IPS-NIHi7 (cell line): ENCODE results near the gene MYO7A.

ENCODE experiments used
- DNase-seq: peaks from one replicate; pipeline ENCODE4 v3.0.0; 2012; ENCODE audit warnings: mixed read lengths; ENCODE audit errors: extremely low spot score

MYO7A gene

DNA sequence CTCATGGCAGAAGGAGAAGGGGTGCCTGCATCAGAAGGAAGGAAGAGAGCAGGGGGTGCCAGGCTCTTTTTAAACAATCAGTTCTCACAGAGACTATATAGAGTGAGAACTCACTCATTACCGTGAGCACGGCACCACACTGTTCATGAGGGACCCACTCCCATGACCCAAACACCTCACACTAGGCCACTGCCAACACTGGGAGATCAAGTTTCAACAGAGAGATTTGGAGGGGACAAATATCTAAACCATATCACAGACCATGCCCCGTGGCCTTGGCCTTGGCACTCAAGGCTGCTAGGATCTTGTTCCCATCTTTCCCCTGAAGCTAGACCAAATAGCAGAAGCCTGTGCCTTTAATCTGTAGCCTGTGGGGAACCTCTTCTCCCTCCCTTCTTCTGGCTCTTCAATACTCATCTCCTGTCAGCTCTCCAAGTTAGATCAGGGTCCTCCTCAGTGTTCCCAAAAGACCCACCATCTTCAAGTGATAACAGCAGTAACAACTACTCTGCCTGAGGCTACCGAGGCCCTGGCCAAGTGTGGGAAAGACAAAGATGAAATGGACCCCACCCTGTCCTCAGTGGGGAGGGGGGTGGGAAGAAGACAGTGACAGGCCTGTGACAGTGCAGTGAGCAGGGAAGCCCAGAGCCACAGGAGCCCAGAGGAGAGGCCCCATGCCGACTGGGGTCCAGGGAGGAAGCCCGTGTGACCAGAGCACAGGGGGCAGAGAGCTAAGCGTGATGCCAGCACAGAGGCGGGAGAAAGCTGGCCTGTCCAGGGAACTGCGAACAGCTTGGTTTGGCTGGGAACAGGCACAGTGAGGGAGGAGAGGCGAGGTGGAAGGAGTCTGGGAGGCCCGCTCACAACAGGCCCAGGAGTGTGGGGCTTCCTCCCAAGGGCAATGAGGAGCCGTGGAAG is 72.6 kb downstream of the MYO7A start:
- DNase-seq, result no peak

DNA sequence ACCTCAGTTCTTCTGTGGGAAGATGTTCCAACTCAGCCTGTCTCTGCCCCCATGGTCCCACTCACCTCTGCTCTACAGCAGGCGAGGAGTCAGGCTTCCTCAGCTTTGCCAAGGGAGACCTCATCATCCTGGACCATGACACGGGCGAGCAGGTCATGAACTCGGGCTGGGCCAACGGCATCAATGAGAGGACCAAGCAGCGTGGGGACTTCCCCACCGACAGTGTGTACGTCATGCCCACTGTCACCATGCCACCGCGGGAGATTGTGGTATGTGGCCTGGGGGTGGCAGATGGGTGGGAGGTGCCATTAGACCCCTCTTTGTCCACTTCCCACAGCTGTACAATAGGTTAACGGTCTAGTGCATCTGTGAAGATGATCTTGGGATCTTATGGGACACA is 73.3 kb downstream of the MYO7A start:
- DNase-seq, result no peak

DNA sequence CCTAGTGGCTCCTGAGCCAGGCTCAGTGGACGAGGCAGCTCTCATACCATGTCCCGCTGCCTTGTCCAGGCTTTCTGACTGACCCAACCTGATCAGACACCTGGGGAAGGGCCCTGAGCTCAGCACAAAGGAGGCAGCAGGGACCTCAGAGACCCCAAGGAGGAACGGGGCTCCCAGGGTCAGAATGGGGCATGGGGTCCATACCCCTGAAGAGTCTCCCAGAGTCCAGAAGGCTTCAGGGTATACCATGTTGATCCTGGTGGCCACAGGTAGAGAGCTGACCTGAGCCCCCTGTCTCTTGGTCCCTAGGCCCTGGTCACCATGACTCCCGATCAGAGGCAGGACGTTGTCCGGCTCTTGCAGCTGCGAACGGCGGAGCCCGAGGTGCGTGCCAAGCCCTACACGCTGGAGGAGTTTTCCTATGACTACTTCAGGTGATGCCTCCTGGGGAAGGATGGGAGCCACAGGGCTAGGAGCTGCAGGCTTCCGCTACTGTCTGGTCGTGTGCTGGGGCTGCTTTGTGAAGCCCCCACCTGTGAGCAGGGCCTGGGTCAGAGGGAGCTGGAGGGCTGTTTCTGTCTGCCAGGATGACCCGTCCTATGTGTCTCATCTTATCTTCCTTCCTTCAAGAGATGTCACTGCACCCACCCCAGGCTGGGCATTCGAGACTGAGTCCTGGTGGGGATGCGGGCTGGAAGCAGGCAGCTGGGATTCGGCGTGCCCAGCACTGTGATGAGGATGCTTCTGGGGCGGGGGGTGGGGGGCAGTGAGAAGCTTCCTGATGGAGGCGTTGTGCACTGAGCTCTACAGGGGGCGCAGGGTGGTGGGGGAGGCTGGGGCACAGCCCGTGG is 74.2 kb downstream of the MYO7A start:
- no peak for DNase-seq

DNA sequence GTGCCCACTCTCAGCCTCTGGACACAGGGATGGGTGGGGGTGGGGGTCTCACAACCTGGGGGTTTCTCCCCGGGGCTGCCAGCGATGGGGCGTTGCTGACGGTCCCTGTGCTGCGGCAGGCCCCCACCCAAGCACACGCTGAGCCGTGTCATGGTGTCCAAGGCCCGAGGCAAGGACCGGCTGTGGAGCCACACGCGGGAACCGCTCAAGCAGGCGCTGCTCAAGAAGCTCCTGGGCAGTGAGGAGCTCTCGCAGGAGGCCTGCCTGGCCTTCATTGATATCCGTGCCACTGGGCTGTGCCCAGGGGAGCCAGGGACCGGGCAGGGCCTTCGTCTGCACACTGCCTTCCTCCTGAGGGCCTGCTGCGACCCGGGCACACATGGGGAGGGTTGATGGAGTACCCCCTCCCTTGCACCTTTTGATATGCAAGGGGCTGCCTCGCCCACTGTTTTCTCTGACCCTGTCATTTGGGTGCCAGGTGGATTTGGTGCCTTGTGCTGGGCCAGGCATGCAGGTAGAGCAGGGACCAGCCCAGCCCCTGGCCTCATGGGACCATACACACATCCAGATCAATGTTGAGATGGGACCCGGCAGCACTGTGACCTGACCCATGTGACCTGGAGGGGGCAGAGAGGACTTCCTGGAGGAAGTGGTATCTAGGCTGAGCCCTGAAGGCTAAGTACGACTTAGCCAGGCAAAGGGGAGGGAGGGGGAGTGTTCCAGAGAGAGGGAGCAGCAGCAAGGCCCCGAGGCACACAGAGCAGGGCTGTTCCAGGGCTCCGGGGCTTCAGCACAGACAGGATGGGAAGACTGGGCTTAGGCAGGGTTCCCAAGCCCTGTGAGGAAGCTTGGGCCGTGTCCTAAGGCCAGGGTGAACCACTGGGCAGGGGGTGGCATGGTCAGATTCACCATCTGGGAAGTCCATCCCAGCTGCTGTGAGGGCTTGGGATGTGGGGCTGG is 75.2 kb downstream of the MYO7A start:
- no peak for DNase-seq

DNA sequence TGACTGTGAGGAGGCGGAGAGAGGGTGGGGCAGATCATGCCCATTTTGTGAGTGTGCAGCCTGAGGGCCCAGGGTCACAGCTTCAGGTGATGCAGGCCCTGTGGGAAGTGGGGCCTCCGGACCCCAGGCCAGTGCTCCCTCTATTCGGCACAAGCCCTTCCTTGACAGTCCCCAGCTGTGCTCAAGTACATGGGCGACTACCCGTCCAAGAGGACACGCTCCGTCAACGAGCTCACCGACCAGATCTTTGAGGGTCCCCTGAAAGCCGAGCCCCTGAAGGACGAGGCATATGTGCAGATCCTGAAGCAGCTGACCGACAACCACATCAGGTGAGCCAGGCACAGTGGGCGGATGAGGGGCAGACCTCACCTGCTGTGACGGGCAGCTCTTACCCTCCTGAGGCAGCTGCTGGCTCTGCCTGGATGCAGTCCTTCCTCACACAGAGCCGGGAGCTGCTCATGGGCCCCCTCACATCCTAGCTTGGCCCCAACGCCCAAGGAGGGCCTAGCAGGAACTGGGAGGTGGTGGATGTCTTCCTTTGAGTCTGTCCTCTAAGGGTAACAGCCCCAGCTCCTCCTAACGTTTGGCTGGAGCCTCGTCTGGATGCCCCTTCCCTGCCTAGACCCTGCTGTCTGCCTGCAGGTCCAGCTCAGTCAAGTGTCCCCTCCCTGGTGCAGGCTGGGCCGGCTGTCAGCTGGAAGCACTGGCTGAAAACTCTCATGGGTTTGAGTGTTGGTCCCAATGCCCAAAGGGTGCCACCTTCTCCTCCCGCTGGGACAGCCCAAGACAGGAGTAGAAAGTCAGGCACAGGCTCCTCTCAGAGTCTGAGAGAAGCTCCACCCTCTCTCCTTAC is 76.1 kb downstream of the MYO7A start:
- no peak for DNase-seq

DNA sequence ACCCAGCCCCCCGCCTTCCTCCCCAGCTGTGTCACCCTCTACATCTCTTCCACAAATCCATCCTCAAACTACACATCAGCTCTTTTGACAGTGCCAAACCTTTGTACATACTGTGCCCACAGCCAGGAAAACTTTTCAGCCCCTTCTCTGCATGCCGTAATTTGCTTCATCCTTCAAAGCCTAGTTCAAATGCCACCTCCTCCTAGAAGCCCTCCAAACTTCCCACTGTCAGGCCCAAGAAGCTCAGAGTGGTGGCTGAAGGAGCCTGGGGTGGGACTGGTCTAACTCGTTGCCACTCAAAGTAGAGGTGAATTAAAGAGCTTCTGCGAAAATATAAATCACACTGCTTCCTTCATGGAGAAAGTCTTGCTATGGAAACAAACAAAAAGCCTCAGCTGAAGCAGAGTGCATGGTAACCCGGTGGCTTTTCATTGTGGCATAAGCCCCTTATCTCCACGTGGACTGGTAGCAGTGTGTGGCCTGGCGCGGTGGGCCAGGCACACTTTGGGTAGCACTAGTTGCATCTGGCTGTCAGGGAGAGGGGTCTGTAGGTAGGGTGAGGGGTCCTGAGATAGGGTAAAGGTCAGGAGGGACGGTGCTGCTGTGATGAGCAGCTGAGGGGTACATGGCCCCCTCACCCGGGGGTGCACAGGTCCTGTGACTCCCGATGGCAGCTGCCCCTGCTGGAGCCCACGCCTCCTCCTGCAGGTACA is 76.9 kb downstream of the MYO7A start:
- no peak for DNase-seq

DNA sequence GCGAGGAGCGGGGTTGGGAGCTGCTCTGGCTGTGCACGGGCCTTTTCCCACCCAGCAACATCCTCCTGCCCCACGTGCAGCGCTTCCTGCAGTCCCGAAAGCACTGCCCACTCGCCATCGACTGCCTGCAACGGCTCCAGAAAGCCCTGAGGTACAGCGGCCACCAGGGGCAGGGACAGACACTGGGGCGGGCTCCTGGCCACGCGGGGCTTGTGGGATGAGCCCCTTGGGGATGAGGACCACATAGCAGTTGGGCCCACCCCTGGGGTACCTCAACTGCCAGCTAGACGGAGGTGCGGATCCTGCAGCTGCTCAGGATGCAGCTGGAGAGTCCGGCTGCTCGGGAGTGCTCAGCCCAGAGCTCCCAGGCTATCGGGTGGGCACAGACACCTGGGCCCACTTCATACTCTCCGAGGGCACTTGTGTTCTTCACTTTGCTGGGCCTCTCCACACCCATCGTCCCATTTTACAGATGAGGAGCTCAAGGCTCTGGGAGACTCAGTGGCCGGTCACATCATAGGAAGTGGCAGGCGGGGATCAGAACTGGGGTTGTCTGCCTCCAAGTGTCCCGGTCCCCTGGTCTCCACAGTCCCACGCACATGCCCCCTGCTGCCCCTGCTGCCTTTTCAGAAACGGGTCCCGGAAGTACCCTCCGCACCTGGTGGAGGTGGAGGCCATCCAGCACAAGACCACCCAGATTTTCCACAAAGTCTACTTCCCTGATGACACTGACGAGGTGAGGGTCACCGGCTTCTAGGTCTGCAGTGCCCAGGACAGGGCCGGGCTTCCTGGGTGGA is 77.6 kb downstream of the MYO7A start:
- no peak for DNase-seq

DNA sequence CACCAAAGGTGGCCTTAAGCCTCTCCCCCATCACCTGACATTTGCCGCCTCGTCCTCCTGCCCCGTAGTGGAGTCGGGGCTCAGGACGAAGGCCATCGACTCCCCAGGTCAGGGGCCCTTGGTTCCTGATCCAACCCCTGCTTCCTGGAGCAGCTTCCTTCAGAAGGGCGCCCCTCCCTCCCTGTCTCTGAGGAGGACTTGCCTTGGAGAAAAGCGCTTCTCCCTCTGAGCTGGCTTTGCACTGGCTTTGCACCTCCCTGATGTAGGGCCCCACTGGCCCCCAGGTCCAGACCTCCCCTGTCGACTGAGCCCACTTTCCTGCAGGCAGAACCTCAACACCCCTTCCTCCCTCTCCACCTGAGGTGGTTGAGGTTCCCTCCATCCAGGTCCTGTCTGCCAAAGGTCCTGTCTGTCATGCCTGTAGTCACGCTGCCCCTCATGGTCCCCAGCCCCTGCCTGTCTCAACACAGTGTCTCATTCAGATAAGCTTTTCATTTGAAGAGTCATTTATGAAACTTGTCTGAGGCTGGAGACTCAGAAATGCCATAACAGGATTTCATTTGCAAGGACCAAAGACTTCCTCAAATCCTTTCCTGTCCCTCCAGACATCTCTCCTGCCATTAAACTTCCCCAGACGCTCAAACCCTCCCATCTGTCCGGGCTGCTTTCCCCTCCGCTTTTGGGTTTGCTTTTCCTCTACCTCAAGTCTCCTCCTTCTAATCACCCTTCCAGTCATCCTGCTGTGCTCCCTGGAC is 78.4 kb downstream of the MYO7A start:
- no peak for DNase-seq

DNA sequence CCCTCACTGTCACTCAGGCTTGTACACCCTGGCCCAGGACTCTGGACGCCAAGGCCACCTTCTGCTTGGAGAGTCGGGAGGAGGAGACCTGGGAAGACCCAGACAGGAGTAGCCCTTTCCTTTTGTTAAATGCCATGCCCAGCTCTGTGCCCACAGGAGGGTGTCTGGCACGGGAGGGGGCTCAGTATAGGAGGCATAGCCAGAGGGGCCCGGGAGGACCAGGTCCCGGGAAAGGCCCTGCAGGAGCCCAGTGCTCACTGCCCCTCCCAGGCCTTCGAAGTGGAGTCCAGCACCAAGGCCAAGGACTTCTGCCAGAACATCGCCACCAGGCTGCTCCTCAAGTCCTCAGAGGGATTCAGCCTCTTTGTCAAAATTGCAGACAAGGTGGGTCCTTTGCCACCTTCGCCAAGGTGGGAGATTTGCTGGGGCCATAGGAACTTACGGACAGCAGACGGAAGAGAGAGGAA is 79.0 kb downstream of the MYO7A start:
- DNase-seq, result no peak

DNA sequence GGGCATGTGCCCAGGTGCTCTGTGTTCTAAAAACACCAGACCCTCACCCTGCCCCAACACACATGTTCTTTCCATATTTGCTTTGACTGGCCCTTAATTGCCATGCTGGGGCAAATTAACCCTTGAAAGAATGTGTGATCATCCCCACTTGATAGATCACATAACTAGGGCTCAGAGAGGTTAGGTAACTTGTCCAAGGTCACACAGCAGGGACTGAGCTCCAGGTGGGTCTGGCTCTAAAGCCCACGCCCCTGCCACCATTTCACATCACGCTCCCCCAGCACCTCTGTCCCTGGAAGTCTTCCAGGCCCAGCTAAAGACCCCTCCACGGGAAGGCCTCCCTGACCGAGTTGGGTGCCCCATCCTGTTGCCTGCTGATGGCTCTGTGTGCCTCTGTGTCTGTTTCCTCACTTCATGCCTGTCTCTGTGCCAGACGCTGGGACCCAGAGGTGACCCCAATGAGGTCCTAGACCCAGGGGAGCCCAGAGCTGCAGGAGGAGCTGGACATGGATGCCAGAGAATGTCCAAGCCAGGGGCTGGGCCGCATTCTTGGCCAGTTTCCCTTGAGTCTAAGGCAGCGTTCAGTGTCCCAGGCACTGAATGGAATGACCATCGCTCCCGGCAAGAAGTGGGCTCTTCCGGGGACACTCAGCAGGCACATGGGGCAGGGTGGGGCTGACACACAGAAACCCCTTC is 79.7 kb downstream of the MYO7A start:
- no peak for DNase-seq

DNA sequence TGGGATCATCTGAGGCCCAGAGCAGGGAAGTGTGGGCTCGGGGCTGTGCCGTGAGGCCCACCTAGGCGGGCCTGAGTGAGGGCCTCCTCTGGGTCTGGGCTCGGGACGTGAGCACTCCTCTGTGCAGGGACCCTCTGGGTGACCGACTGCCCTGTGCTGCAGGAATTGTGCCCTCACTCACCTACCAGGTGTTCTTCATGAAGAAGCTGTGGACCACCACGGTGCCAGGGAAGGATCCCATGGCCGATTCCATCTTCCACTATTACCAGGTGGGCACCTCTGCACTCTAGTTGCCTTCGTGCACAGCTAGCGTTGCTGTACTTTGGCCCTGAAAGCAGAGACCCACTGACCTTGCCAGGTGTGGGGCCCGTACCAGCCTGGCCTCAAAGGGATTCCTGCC is 80.5 kb downstream of the MYO7A start:
- DNase-seq, result no peak

DNA sequence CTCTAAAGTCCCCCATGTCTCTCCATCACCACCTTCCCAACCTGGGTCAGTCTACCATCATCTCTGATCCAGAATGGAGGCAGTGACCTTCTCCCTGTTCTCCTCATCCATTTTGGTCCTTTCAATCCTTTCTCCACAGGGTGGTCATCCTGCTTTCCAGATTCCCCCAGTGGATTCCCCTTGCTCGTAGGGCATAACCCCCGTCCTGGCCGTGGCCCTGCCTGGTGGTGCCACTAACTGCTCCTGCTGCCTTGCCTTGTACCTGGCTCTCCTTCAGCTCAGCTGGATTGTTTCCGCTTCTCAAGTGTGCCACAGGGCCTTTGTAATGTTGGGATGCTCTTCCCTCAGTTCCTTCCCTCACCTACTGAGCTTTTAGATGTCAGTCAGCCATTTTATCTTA is 81.6 kb downstream of the MYO7A start:
- no peak for DNase-seq

DNA sequence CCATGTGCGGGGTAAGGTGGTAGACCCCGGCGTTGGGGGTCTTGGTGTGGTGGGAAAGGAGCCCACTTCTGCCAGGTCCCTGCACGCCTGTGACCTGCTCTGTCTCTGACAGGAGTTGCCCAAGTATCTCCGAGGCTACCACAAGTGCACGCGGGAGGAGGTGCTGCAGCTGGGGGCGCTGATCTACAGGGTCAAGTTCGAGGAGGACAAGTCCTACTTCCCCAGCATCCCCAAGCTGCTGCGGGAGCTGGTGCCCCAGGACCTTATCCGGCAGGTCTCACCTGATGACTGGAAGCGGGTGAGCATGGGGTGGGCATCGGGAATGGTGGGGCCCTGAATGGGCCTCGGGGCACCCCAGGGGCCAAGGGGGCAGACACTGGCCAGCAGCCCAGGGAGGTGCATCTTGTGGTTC is 83.0 kb downstream of the MYO7A start:
- no peak for DNase-seq

DNA sequence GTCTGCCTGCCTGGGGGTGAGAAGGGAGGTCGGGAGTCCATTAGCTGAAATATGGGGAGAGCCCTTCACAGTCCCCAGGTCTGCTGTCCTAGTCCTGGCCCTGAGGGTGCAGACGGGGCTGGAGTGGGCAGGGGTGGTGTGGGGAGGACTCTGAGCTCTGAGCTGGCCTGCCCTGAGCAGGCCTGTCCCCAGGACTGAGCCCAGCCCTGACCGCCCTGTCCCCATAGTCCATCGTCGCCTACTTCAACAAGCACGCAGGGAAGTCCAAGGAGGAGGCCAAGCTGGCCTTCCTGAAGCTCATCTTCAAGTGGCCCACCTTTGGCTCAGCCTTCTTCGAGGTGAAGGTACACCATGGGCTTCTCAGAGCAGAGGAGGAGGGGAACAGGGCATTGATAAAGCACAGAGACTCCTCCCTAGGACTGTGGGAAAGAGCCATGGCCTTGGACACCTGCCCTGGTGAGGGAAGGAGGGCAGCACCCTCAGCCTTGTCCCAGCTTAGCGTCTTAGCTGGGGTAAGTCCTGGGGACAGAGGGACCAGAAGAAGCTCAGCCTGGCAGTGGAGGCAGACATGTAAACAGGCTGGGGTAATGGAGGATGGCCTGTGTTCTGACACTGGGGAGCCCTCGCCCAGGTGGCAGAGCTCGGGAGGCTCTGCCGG is 83.7 kb downstream of the MYO7A start:
- no peak for DNase-seq

DNA sequence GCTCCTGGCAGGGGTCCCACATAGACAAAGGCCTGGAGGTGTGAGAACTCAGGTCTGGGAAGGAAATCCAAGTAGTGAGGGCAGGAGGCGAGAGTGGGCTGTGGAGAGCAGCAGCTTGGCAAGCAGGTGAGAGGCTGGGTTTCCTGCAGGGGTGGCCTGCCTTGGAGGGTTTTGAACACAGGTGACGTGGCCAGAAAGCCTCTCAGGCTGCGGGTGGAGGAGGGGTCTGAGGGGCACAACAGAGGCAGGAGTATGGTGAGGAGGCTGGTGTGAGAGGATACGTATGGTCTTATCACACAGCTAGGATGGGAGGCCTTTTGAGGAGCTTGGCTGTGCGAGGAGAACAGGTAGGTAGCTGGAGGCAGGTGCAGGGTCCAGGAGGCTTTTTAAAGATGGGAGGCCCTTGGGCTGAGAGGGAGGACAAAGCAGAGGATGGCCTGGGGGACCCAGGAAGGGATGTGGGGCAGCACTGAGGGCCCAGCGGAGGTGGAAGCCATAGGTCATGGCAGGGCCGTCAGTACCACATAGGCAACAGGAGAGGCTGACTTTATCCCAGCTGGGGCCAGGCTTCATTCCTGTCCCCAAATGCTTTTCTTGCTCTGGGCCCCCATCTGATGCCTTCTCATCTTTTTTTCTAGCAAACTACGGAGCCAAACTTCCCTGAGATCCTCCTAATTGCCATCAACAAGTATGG is 84.4 kb downstream of the MYO7A start:
- no peak for DNase-seq

DNA sequence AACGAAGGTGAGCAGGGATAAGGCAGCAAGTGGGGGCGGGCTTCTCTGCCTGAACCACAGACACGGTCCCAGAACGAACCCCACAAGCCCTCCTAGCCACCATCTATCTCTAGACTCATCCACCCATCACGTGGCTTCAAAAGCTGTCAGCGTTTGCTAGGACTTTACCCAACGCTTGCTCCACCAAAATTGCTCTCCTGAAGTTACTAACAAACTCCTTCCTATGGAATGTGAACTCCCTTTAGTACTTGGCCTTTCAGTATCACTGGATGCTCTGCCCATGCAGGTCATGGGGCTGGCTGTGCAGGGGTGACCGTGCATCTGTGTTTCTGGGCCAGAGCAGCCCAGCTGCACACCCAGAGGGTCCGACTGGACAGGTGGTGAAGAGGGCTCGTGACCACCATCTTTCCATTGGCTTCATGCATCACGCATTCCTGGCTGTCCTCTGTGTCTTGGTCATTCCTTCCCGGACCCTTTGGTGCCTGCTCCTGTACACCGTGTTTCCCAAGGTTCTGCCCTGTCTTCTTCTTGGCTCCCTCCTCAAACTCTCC is 85.1 kb downstream of the MYO7A start:
- no peak for DNase-seq
